B cell (primary cell): ENCODE results near the gene AGGF1.

ENCODE experiments used
- CTCF ChIP-seq: fragments of 200-600 bp; IDR thresholded peaks from one replicate; pipeline ENCODE4 v1.8.0; 2022; ENCODE audit warnings: antibody characterized with exemption, mild to moderate bottlenecking
- EZH2 ChIP-seq: IDR thresholded peaks from 2 replicates; pipeline ENCODE4 v1.6.1; 2012; ENCODE audit warnings: borderline replicate concordance, low read depth, mild to moderate bottlenecking, moderate library complexity, low read length; ENCODE audit not compliant: insufficient read depth, poor library complexity, severe bottlenecking

GRCh38 chr5:77031891-77032290, 1.7 kb downstream of the AGGF1 start:
- no peak for TF ChIP-seq CTCF
- no peak for TF ChIP-seq EZH2
